HL-60 (cell line): ENCODE results near the gene ACAD11.

ENCODE experiments used
- CTCF ChIP-seq: IDR thresholded peaks from one replicate; pipeline ENCODE4 v1.5.1; 2011; ENCODE audit warnings: low read length, control low read depth, inconsistent platforms; ENCODE audit not compliant: insufficient read depth
- GABPA ChIP-seq: IDR thresholded peaks from 2 replicates; pipeline ENCODE4 v1.6.1; 2012; ENCODE audit warnings: low read depth
- POLR2AphosphoS5 ChIP-seq: IDR thresholded peaks from 2 replicates; pipeline ENCODE4 v1.6.1; 2012; ENCODE audit warnings: low read depth

GRCh38 chr3:132556508-132557159 lies 103.0 kb downstream of the ACAD11 start:
- TF ChIP-seq GABPA = no peak
- TF ChIP-seq CTCF = no peak
- TF ChIP-seq POLR2AphosphoS5 = no peak
